NCI-H82 treated with DMSO at 0.1 percent for 48 hours (cell line): ENCODE data around the gene PUM2.
"Not testable (repeated sequence)": the region's sequence is repeated elsewhere in the genome, so short reads cannot be mapped to it uniquely, and the experiment has no call there.

ENCODE experiments used
- DNase-seq: peaks from one replicate; lab custom pipeline; 2025; ENCODE audit not compliant: unreplicated experiment; lab: John Stamatoyannopoulos, UW

PUM2 gene

GRCh38 chr2:20299113-20299512 is 51.5 kb downstream of the PUM2 start:
- DNase-seq: no peak

- no peak for DNase-seq
Measured at GRCh38 chr2:20294231-20294630, 56.4 kb downstream of the PUM2 start.

- DNase-seq: no peak
Measured at GRCh38 chr2:20292984-20293383, 57.7 kb downstream of the PUM2 start.

- DNase-seq: no peak
Measured at GRCh38 chr2:20291846-20292408, 58.7 kb downstream of the PUM2 start.

GRCh38 chr2:20291106-20291564 is 59.5 kb downstream of the PUM2 start:
- peak; percentile 6 for DNase-seq

- DNase-seq: no peak
Measured at GRCh38 chr2:20288642-20289340, 61.9 kb downstream of the PUM2 start.

- no peak for DNase-seq
Measured at GRCh38 chr2:20282916-20283592, 67.6 kb downstream of the PUM2 start.

- no peak for DNase-seq
Measured at GRCh38 chr2:20281876-20282275, 68.8 kb downstream of the PUM2 start.

- no peak for DNase-seq
Measured at GRCh38 chr2:20273042-20273441, 77.6 kb downstream of the PUM2 start.

GRCh38 chr2:20268317-20268716 is 82.3 kb downstream of the PUM2 start:
- not testable (repeated sequence) for DNase-seq

GRCh38 chr2:20267529-20267928 is 83.1 kb downstream of the PUM2 start:
- DNase-seq: no peak

- no peak for DNase-seq
Measured at GRCh38 chr2:20264629-20265028, 86.0 kb downstream of the PUM2 start.

GRCh38 chr2:20257411-20257810 is 93.2 kb downstream of the PUM2 start:
- no peak for DNase-seq

- no peak for DNase-seq
Measured at GRCh38 chr2:20254731-20255130, 95.9 kb downstream of the PUM2 start.

GRCh38 chr2:20250436-20250835 is 100.2 kb downstream of the PUM2 start:
- no peak for DNase-seq

- DNase-seq: no peak
Measured at GRCh38 chr2:20249170-20249569, 101.5 kb downstream of the PUM2 start.

- no peak for DNase-seq
Measured at GRCh38 chr2:20247084-20247483, 103.6 kb downstream of the PUM2 start.

GRCh38 chr2:20243637-20244036 is 107.0 kb downstream of the PUM2 start:
- DNase-seq: not testable (repeated sequence)

GRCh38 chr2:20242727-20243377 is 107.8 kb downstream of the PUM2 start:
- DNase-seq: no peak

- DNase-seq: no peak
Measured at GRCh38 chr2:20241973-20242726, 108.5 kb downstream of the PUM2 start.

GRCh38 chr2:20240291-20240690 is 110.4 kb downstream of the PUM2 start:
- not testable (repeated sequence) for DNase-seq
